Natural killer cell treated with Interleukin-12 subunit alpha and Interleukin-12 subunit beta and Interleukin-15 and Interleukin-18, amount 100 ng/mL, for 72 hours (primary cell): ENCODE data around the gene MKKS. TPM values are rescaled to one million over a fixed set of nuclear protein-coding genes. Genes with fewer than 3 reads are reported as not detected.

Experiments
- ATAC-seq, 2 donors: fragments of 150-1000 bp; cut with Tn5 transposase in 1 of 2; sonication (Bioruptor Pico), chemical (Tn5 transposase) in 1 of 2; 2 replicates each; pipeline ENCODE4 v1.10.0; 2021
- DNase-seq: peaks from one replicate; pipeline ENCODE4 v3.0.0; 2022; ENCODE audit warnings: low spot score
- H3K27ac Mint-ChIP-seq, 2 donors: 1 replicate in 1 of 2; 2 replicates in 1 of 2; pipeline ENCODE4 v1.8.0; 2022; ENCODE audit warnings: mixed read lengths in 2 of 2, mild to moderate bottlenecking in 1 of 2, moderate library complexity in 1 of 2
- H3K27me3 Mint-ChIP-seq, 2 donors: 1 replicate in 1 of 2; 2 replicates in 1 of 2; pipeline ENCODE4 v1.8.0; 2022; ENCODE audit warnings: mixed read lengths in 2 of 2
- H3K36me3 Mint-ChIP-seq: one replicate; pipeline ENCODE4 v1.8.0; 2022; ENCODE audit warnings: mixed read lengths
- H3K4me1 Mint-ChIP-seq, 2 donors: 1 replicate in 1 of 2; 2 replicates in 1 of 2; pipeline ENCODE4 v1.8.0; 2022; ENCODE audit warnings: low read depth in 2 of 2, mixed read lengths in 2 of 2, mild to moderate bottlenecking in 1 of 2
- H3K4me3 Mint-ChIP-seq: one replicate; pipeline ENCODE4 v1.8.0; 2022; ENCODE audit warnings: mixed read lengths
- H3K9me3 Mint-ChIP-seq: 2 replicates; pipeline ENCODE4 v1.8.0; 2022; ENCODE audit warnings: mixed read lengths
- total RNA-seq, 2 donors: library from RNA; stranded (reverse); gene quantifications; one replicate each; pipeline ENCODE4 v1.2.3, GENCODE V29; 2022

MKKS gene
- total RNA-seq, 2 donors from 2014 or later = 5.6 to 5.7 TPM

- ATAC-seq = no peak
- DNase-seq = no peak
- Mint-ChIP-seq H3K36me3 (no peaks in the 10 kb centered on the region), H3K9me3 (no peaks in the 10 kb centered on the region), H3K27ac (no peak overlapping the region), H3K27me3 (peaks cover 11 to 21% of the 10 kb centered on the region in 2 donors), H3K4me3 (no peak overlapping the region), H3K4me1 (no peaks in the 10 kb centered on the region)
Measured at GRCh38 chr20:10362674-10363073, 71.3 kb downstream of the MKKS start.

DNA sequence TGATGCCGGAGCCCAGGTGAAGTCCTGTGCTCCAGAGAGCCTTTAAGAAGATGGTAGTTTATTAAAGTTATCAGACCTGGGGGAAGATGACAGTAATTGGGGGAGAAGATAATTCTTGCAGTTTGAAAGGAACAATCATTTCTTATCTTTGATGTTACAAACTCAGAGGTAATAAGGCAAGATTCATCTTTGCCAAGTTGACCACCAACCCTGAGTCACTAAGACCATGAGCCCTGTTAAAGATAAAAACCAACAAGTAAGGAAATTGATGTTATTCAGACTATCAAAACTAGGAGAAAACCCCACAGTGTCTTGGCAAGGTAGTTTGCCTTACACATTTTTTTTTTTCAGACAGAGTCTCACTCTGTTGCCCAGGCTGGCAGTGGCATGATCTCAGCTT, 73.1 kb downstream of the MKKS start:
- Mint-ChIP-seq H3K9me3 (no peaks in the 10 kb centered on the region), H3K36me3 (no peaks in the 10 kb centered on the region)
- ATAC-seq = no peak

GRCh38 chr20:10359621-10360040, 74.4 kb downstream of the MKKS start:
- H3K27me3 Mint-ChIP-seq = peaks cover 5 to 8% of the 10 kb centered on the region in 2 donors
- H3K9me3 Mint-ChIP-seq = no peaks in the 10 kb centered on the region
- peaks cover 0 to 3% of the 10 kb centered on the region in 2 donors for H3K4me1 Mint-ChIP-seq

More for the DNA sequence above, 73.1 kb downstream of the MKKS start:
- Mint-ChIP-seq H3K27ac (no peak overlapping the region), H3K4me1 (peaks cover 0 to 3% of the 10 kb centered on the region in 2 donors), H3K4me3 (no peak overlapping the region), H3K27me3 (peaks cover 8 to 13% of the 10 kb centered on the region in 2 donors)
- no peak for DNase-seq

DNA sequence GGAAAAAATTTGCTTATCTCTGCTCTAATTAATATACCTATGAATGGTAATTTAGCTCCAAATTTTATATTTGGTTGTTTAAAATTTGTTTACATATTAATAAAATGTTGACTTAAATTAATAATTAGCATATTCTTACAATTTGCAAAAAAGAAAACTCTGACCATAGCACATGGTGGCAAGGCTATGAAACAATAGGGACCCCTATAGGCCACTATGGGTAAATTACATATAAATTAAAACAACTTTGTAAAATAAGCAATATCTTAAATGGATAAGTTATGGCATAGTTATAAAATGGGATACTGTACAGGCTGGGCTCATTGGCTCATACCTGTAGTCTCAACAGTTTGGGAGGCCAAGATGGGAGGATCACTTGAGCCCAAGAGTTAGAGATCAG, 76.0 kb downstream of the MKKS start:
- H3K27me3 Mint-ChIP-seq = peaks cover 0 to 6% of the 10 kb centered on the region in 2 donors

More at GRCh38 chr20:10359621-10360040, 74.4 kb downstream of the MKKS start:
- DNase-seq (no peak), ATAC-seq (no peak)
- no peak overlapping the region for H3K4me3 Mint-ChIP-seq
- no peak overlapping the region for H3K27ac Mint-ChIP-seq
- H3K36me3 Mint-ChIP-seq = no peaks in the 10 kb centered on the region

DNA sequence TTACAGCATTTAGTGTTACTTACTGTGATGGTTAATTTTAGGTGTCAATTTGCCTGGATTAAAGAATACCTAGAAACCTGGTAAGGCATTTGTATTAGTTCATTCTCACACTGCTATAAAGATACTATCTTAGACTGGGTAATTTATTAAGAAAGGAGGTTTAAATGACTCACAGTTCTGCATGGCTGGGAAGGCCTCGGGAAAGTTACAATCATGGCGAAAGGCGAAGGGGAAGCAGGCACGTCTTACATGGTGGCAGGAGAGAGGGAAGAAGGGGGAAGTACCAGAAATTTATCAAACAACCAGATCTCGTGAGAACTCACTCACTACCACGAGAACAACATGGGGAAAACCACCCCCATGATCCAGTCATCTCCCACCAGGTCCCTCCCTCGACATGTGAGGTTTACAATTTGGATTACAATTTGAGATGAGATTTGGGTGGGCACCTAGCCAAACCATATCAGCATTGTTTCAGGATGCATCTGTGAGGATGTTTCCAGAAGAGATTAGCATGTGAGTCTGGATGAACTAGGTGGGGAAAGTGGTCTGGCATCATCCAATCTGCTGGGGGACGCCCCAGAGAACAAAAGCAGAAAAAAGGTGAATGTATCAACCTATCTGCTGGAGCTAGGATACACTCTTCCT, 76.8 kb downstream of the MKKS start:
- H3K27ac Mint-ChIP-seq = no peak overlapping the region
- peaks cover 9 to 12% of the 10 kb centered on the region in 2 donors for H3K4me1 Mint-ChIP-seq
- no peaks in the 10 kb centered on the region for H3K9me3 Mint-ChIP-seq
- no peak for DNase-seq
- H3K36me3 Mint-ChIP-seq = no peaks in the 10 kb centered on the region
- peaks cover 0 to 6% of the 10 kb centered on the region in 2 donors for H3K27me3 Mint-ChIP-seq
- no peak overlapping the region for H3K4me3 Mint-ChIP-seq
- no peak for ATAC-seq

More for the DNA sequence above, 76.0 kb downstream of the MKKS start:
- no peak for ATAC-seq
- Mint-ChIP-seq H3K4me1 (peaks cover 6% of the 10 kb centered on the region in 2 donors), H3K4me3 (no peak overlapping the region), H3K36me3 (no peaks in the 10 kb centered on the region), H3K27ac (no peak overlapping the region), H3K9me3 (no peaks in the 10 kb centered on the region)
- no peak for DNase-seq

DNA sequence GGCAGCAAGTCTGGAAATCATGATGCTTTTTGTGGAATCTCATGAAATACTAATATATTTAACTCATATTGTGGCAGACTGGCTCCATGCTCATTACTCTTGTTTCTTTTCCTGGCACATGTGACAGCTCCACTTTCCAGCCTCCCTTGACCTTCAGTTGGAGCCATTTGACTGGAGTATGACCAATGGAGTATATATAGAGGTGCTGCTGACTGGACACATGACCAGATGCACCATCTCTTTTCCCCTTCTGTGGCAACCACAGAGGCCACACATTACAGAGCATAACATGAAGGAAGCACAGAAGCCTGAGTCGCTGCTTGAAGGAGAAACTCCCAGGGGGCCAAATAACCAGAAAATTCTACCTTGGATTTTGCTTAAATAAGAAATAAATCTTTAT, 77.4 kb downstream of the MKKS start:
- H3K27ac Mint-ChIP-seq = no peak overlapping the region

GRCh38 chr20:10352934-10353824, 80.8 kb downstream of the MKKS start:
- no peak overlapping the region for H3K4me3 Mint-ChIP-seq
- ATAC-seq = no peak
- no peak for DNase-seq
- no peaks in the 10 kb centered on the region for H3K36me3 Mint-ChIP-seq
- peaks cover 3% of the 10 kb centered on the region for H3K9me3 Mint-ChIP-seq
- H3K27me3 Mint-ChIP-seq = no peaks in the 10 kb centered on the region
- H3K4me1 Mint-ChIP-seq = peaks cover 25 to 31% of the 10 kb centered on the region in 2 donors
- H3K27ac Mint-ChIP-seq = peak overlapping the region in 1 of 2 donors; percentile 6

More for the DNA sequence above, 77.4 kb downstream of the MKKS start:
- Mint-ChIP-seq H3K4me1 (peaks cover 12 to 14% of the 10 kb centered on the region in 2 donors), H3K9me3 (no peaks in the 10 kb centered on the region), H3K36me3 (no peaks in the 10 kb centered on the region), H3K27me3 (peaks cover 0 to 6% of the 10 kb centered on the region in 2 donors), H3K4me3 (no peak overlapping the region)
- ATAC-seq (no peak), DNase-seq (no peak)

Other genes starting within 250 kb of the MKKS start
- gene SNAP25, start 215.4 kb downstream of the MKKS start, total RNA-seq = under 1 TPM in 1 of 2 donors, not detected in 1; 0.76 TPM
- gene SLX4IP, start 1.1 kb upstream of the MKKS start, total RNA-seq = 1 to 10 TPM; 3.2 to 4.9 TPM
- under 1 TPM; 0.28 to 0.64 TPM for gene JAG1, start 239.8 kb upstream of the MKKS start, total RNA-seq